ENCODE results near the gene UBAP1L.

- TF ChIP-seq, protein P1, sequence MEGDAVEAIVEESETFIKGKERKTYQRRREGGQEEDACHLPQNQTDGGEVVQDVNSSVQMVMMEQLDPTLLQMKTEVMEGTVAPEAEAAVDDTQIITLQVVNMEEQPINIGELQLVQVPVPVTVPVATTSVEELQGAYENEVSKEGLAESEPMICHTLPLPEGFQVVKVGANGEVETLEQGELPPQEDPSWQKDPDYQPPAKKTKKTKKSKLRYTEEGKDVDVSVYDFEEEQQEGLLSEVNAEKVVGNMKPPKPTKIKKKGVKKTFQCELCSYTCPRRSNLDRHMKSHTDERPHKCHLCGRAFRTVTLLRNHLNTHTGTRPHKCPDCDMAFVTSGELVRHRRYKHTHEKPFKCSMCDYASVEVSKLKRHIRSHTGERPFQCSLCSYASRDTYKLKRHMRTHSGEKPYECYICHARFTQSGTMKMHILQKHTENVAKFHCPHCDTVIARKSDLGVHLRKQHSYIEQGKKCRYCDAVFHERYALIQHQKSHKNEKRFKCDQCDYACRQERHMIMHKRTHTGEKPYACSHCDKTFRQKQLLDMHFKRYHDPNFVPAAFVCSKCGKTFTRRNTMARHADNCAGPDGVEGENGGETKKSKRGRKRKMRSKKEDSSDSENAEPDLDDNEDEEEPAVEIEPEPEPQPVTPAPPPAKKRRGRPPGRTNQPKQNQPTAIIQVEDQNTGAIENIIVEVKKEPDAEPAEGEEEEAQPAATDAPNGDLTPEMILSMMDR (optimal IDR thresholded peaks at IDR 0.05 in 1 of 3, IDR thresholded peaks at IDR 0.05 in 1 of 3, conservative IDR thresholded peaks at IDR 0.05 in 1 of 3; ENCODE audit: extremely low read depth in 1 of 3, insufficient read depth in 2 of 3, low read length in 3 of 3): no peak
- no peak for TF ChIP-seq EZH2 (IDR thresholded peaks at IDR 0.05; ENCODE audit: low read length)
These were observed 39.7 kb upstream of the UBAP1L start for GRCh38 chr15:65154720-65155119.

Measured in keratinocyte (primary cell).